ENCODE data around the gene TCOF1.

- no peak for TF ChIP-seq CTCF (IDR thresholded peaks at IDR 0.05)
- TF ChIP-seq POLR2A (IDR thresholded peaks at IDR 0.05), result no peak
These were observed 55.0 kb downstream of the TCOF1 start, which contains the start of gene CD74 for GRCh38 chr5:150412319-150413175.
